Mucosa of descending colon (tissue), 3 donors: ENCODE data around the gene SEC14L1. TPM values are rescaled to one million over a fixed set of nuclear protein-coding genes. Genes with fewer than 3 reads are reported as not detected.

Experiments used
- ATAC-seq: fragments of 200-7000 bp; cut with Tn5 transposase; one replicate; pipeline ENCODE4 v1.9.1; 2020; ENCODE audit warnings: mild to moderate bottlenecking, moderate library complexity
- DNase-seq, 3 donors: peaks; one replicate each; pipeline ENCODE4 v3.0.0-alpha.2; 2020
- H3K36me3 ChIP-seq: fragments of 200-600 bp; one replicate; pipeline ENCODE4 v1.8.0; 2021; ENCODE audit warnings: low read depth, mild to moderate bottlenecking
- H3K4me1 ChIP-seq: fragments of 200-600 bp; one replicate; pipeline ENCODE4 v1.8.0; 2021; ENCODE audit warnings: low read depth, mild to moderate bottlenecking
- H3K4me3 ChIP-seq: fragments of 200-600 bp; one replicate; pipeline ENCODE4 v1.8.0; 2021; ENCODE audit warnings: mild to moderate bottlenecking
- H3K9me3 ChIP-seq: fragments of 200-600 bp; one replicate; pipeline ENCODE4 v1.8.0; 2021; ENCODE audit warnings: mild to moderate bottlenecking
- intact Hi-C, 2 donors: fragments of 100-400 bp; cut with DNase I in 1 of 2; cut with micrococcal nuclease in 1 of 2; formaldehyde crosslinking; loops; one replicate each; pipeline versions ENCODE4 v1.11.0 to v1.11.1; 2022; cut with DNase I, micrococcal nuclease
- total RNA-seq, 3 donors: library from RNA; stranded (reverse); fragmentation: NEBNext Ultra II Directional in 2 of 3; extraction: Animal tissue kit (Norgen Biotek cat#: 25700) in 2 of 3; gene quantifications; one replicate each; pipeline versions ENCODE4 v1.2.1 to v1.2.4, GENCODE V29; 2021 to 2023
- TF ChIP-seq, protein P1 (sequence below): fragments of 200-600 bp; IDR thresholded peaks from one replicate; pipeline ENCODE4 v1.8.0; 2022; ENCODE audit warnings: antibody characterized with exemption, mild to moderate bottlenecking
- donor health status: DM: no; HTN: no; CAD: no; lungs with moderate emphysema.
- donor health status: DM: no; HTN: no; CAD: no.
- donor health status: DM: no; HTN: yes; CAD: no.

Gene SEC14L1
- total RNA-seq, 3 donors from 2014 or later, result 24.5 to 44.6 (median 44.0) TPM

DNA sequence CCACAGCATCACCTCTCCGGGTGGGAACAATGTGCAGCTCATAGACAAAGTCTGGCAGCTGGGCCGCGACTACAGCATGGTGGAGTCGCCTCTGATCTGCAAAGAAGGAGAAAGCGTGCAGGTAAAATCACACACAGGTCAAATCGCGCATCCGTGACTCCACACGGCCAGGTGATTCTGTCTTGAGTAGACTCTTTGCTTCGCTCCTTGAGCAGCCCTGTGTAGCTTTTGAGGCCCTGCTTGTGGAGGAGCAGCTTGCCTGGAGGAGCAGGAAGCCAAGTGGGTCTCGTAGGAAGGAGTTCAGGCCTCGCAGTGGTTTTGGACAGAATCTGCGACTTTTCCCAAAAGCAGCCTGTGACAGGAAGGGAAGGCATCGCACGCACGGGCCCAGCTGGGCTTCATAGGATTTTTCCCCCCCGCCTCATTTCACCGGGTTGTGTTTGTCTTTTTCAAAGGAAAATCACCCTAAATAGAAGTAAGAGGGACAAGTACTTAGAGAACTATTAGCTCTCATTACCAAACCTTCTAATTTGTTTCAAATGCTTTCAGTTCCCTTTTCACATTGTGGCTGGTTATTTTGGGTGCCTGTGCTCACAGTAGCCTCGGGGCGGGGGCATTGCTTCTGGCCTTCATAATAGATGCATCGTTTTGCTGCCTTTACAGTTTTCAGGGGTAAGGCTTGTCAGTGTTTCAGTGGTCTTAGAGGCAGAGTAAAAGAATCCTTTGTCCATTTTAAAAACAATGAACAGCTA lies 71.5 kb downstream of the SEC14L1 start:
- Histone ChIP-seq H3K36me3 (no peaks in the 10 kb centered on the region), H3K4me1 (no peaks in the 10 kb centered on the region), H3K9me3 (no peaks in the 10 kb centered on the region), H3K4me3 (no peak overlapping the region)
- peak in 2 of 3 donors; percentile 35 to 38 for DNase-seq
- TF ChIP-seq, protein P1, sequence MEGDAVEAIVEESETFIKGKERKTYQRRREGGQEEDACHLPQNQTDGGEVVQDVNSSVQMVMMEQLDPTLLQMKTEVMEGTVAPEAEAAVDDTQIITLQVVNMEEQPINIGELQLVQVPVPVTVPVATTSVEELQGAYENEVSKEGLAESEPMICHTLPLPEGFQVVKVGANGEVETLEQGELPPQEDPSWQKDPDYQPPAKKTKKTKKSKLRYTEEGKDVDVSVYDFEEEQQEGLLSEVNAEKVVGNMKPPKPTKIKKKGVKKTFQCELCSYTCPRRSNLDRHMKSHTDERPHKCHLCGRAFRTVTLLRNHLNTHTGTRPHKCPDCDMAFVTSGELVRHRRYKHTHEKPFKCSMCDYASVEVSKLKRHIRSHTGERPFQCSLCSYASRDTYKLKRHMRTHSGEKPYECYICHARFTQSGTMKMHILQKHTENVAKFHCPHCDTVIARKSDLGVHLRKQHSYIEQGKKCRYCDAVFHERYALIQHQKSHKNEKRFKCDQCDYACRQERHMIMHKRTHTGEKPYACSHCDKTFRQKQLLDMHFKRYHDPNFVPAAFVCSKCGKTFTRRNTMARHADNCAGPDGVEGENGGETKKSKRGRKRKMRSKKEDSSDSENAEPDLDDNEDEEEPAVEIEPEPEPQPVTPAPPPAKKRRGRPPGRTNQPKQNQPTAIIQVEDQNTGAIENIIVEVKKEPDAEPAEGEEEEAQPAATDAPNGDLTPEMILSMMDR, result no peak
- ATAC-seq, result peak; percentile 41
- intact Hi-C loops, result no loop called here

DNA sequence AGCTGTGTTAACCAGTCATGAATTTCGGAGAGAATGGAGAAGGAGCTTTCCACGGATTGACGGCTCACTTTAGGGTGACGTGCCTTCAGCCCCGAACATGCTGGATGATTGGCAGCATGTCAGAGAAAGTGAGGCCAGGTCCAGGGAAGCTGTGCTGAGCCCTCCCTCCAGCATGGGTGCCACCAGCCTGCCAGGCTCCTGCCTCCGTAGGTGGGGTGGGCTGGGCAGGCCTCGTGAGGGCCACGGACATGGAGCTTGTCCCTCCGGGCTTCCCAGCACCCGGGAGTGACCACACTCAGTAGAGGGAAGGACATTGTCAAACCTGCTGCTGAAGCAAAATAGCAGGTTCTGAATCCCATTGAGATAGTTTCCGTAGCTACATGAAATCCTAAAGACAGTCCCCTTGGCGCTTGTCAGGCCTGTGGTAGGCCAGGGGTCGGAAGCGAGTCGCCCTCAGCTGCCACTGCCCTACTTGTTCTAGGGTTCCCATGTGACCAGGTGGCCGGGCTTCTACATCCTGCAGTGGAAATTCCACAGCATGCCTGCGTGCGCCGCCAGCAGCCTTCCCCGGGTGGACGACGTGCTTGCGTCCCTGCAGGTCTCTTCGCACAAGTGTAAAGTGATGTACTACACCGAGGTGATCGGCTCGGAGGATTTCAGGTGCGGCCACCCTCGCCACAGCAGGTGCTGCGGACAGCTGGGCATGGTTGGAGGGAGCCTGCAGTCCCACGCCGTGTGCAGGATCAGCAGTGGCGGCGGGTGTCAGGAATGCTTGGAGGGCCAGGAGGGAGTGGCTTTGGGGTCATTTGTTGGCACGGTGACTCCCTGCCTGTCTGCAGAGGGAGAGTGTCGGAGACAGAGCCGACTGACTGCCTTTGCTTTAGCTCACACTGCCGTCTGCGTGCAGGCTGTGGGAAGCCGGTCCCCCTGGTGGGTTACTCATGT lies 72.3 kb downstream of the SEC14L1 start:
- H3K9me3 ChIP-seq, result no peaks in the 10 kb centered on the region
- ATAC-seq (no peak), DNase-seq (peak in 1 of 3 donors; percentile 48)
- TF ChIP-seq, protein P1, result no peak
- no peaks in the 10 kb centered on the region for H3K4me1 ChIP-seq
- H3K36me3 ChIP-seq, result no peaks in the 10 kb centered on the region
- intact Hi-C loops, result no loop called here
- no peak overlapping the region for H3K4me3 ChIP-seq

DNA sequence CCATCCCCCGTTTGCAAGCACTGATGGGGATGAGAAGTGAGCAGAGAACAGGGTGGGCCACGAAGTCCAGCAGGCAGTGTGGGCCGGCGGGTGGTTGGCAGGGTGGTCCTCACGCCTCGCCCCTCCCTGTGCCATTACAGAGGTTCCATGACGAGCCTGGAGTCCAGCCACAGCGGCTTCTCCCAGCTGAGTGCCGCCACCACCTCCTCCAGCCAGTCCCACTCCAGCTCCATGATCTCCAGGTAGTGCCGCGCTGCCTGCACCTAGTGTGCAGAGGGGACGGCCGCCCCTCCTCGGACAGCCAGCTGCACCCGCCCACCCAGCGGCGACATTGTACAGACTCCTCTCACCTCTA lies 73.0 kb downstream of the SEC14L1 start:
- Histone ChIP-seq H3K4me3 (no peak overlapping the region), H3K36me3 (no peaks in the 10 kb centered on the region), H3K9me3 (no peaks in the 10 kb centered on the region), H3K4me1 (no peaks in the 10 kb centered on the region)
- intact Hi-C loops, result no loop called here
- DNase-seq, result peak in 1 of 3 donors; percentile 39
- no peak for ATAC-seq
- TF ChIP-seq, protein P1, result no peak

DNA sequence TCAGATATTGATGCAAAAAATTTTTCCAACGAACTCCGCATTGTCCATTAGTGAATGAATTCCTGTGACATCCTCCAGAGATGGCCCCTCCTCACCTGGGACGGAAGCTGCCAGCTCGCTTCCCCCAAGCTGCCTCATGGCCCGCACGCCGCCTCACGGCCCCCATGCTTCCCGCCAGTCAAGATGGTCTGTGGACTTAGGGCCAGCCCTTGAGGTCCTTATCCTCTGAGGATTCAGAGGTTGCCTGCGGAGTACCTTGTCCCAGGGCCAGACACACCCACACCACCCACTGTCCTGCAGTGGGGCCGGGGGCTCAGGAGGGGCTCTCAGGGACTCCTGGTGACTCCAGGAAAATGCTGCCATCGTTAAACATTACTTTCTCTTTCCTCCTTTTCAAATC lies 73.6 kb downstream of the SEC14L1 start:
- no peaks in the 10 kb centered on the region for H3K4me1 ChIP-seq
- H3K36me3 ChIP-seq, result no peaks in the 10 kb centered on the region
- intact Hi-C loops, result no loop called here
- H3K4me3 ChIP-seq, result no peak overlapping the region
- TF ChIP-seq, protein P1, result no peak
- DNase-seq (peak in 1 of 3 donors; percentile 29), ATAC-seq (no peak)
- H3K9me3 ChIP-seq, result no peaks in the 10 kb centered on the region

DNA sequence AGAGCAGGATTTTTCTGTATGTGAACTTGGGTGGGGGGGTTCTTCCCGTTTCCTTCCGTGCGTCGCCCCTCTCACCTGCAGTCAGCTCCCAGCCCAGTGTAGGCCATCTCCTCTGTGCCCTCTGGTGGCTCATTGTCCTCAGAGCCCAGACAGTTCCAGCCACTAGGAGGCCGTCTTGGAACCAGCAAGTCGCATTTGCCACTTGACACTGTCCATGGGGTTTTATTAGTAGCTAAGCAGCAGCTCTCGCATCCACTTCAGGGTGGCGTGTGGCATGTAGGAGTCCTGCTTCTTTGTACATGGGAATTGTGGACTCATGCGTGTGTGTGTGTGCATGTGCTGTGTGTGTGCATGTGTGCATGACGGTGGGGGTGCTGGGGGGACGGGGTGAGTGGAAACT lies 74.0 kb downstream of the SEC14L1 start:
- TF ChIP-seq, protein P1, result no peak
- ATAC-seq (peak; percentile 83), DNase-seq (peak; percentile 34 to 73 (median 62))
- no peak overlapping the region for H3K4me3 ChIP-seq
- no peaks in the 10 kb centered on the region for H3K4me1 ChIP-seq
- no peaks in the 10 kb centered on the region for H3K36me3 ChIP-seq
- H3K9me3 ChIP-seq, result no peaks in the 10 kb centered on the region
- intact Hi-C loops, result no loop called here
